ENCODE data around the gene SLC2A10. TPM values are rescaled to one million over a fixed set of nuclear protein-coding genes. Genes with fewer than 3 reads are reported as not detected.

SLC2A10 gene
- total and polyA plus RNA-seq, 10 of the 15 experiments (the other 5 are each of a cell fraction or from before 2014, with no cell fraction given), result not detected

DNA sequence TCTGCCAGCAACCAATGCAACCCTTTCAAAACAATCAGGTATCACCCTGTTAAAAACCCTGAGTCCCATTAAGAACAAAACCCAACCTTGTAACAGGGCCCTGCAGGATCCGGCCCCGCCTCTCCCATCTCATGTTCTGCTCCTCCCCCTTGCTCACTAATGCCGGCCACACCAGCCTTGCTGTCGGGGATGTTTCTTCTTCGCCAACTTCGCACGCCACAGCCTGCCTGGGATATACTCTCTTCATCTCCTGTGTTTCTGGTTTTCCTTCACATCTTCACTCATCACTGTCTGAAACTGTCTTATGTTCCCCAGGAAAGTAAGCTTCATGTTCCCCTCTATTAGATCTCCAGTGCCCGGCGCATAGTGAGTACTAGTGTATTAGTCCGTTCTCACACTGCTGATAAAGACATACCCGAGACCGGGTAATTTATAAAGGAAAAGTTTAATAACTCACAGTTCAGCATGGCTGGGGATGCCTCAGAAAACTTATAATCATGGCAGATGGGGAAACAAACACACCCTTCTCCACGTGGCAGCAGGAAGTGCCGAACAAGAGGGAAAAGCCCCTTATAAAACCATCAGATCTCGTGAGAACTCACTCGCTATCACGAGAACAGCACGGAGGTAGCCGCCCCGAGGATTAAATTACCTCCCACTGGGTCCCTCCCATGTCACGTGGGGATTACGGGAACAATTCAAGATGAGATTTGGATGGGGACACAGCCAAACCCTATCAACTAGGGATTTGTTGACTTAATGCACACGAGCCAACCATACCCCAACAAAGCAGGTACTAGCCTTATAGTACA lies 25.3 kb upstream of the SLC2A10 start:
- Histone ChIP-seq H3K4me1 (ENCODE audit: control insufficient read depth, insufficient read depth, low read length) (peaks cover 13% of the 10 kb centered on the region), H3K9me3 (replicated peaks; ENCODE audit: control insufficient read depth, insufficient read depth, low read length) (no peaks in the 10 kb centered on the region), H3K36me3 (ENCODE audit: control insufficient read depth in 2 of 2, insufficient read depth in 2 of 2, low read length in 1 of 2) (peaks cover 0 to 11% of the 10 kb centered on the region in 2 experiments; a peak in 1 of 4 replicates), H4K20me1 (ENCODE audit: control insufficient read depth, insufficient read depth) (peaks cover 6% of the 10 kb centered on the region; the same call in 1 of the 2 replicates), H3K4me3 (no peak overlapping the region), H3K27ac (ENCODE audit: control insufficient read depth, insufficient read depth) (no peak overlapping the region), H3K27me3 (replicated peaks in 1 of 2; ENCODE audit: control insufficient read depth in 2 of 2, insufficient read depth in 2 of 2, low read length in 1 of 2) (no peaks in the 10 kb centered on the region), H3K4me2 (ENCODE audit: control insufficient read depth, insufficient read depth) (no peak overlapping the region), H2AFZ (ENCODE audit: control insufficient read depth, low read depth, low read length) (no peak overlapping the region), H3K79me2 (ENCODE audit: control insufficient read depth, insufficient read depth, low read length) (peaks cover 35% of the 10 kb centered on the region), H3K9ac (ENCODE audit: control insufficient read depth, insufficient read depth, low read length) (no peak overlapping the region)
- POLR2A ChIA-PET, result no interaction called here
- 90% methylated on average over 23 of the region's 23 CpGs for WGBS (ENCODE audit: insufficient coverage, insufficient replicate concordance, low lambda C conversion rate, missing lambda C conversion rate)
- no TSS peak for BruUV-seq (replicated peaks)
- DNase-seq (ENCODE audit: low read depth, low spot score) (no peak), FAIRE-seq (no peak), ATAC-seq (no peak)
- TF ChIP-seq CREM (IDR thresholded peaks at IDR 0.05; ENCODE audit: low read depth), result no peak
- TF ChIP-seq RAD51 (IDR thresholded peaks at IDR 0.05), result no peak
- no peak for TF ChIP-seq KAT2A (conservative IDR thresholded peaks at IDR 0.05; ENCODE audit: control insufficient read depth, low read depth, low read length)
- no peak for TF ChIP-seq SREBF1 (IDR thresholded peaks at IDR 0.05; ENCODE audit: low read length)
- no peak for TF ChIP-seq NFYB (IDR thresholded peaks at IDR 0.05; ENCODE audit: insufficient read depth, low read depth, low read length)
- no peak for TF ChIP-seq KLF5 (IDR thresholded peaks at IDR 0.05; ENCODE audit: partially characterized antibody)
- TF ChIP-seq NFXL1 (IDR thresholded peaks at IDR 0.05; ENCODE audit: borderline replicate concordance), result no peak
- TF ChIP-seq EZH2 (IDR thresholded peaks at IDR 0.05; ENCODE audit: borderline replicate concordance, control insufficient read depth, low read depth, low read length), result no peak
- TF ChIP-seq WRNIP1 (IDR thresholded peaks at IDR 0.05; ENCODE audit: borderline replicate concordance, low read depth, low read length), result no peak
- no peak for TF ChIP-seq RFX5 (IDR thresholded peaks at IDR 0.05; ENCODE audit: low read depth, low read length)
- TF ChIP-seq IRF5 (IDR thresholded peaks at IDR 0.05; ENCODE audit: borderline replicate concordance), result no peak
- no peak for TF ChIP-seq BCL11A (IDR thresholded peaks at IDR 0.05; ENCODE audit: low read depth, low read length)
- TF ChIP-seq ZNF217 (IDR thresholded peaks at IDR 0.05), result no peak
- no peak for TF ChIP-seq CHD4 (IDR thresholded peaks at IDR 0.05)
- RAD21 ChIA-PET (ENCODE audit: unreplicated experiment), result interaction anchor here (1.7 to 2.4 kb wide), 2 partner anchors 131 to 162 kb away, joined by 4 to 9 read pairs; no protein-coding TSS in a partner anchor
- CTCF ChIA-PET, result interaction anchor here (1.4 to 11.6 kb wide), 5 partner anchors 10 to 163 kb away, joined by 3 to 114 read pairs (median 10); no protein-coding TSS in a partner anchor
- SMC1A ChIA-PET (ENCODE audit: uncharacterized antibody, unreplicated experiment), result interaction anchor here (2.3 kb wide), 1 partner anchor 102 kb away, joined by 7 read pairs; no protein-coding TSS in a partner anchor
- in situ Hi-C loops (cut with MboI), result loop anchor here (5.0 to 10.0 kb wide), 2 partner anchors 129 to 162 kb away; partner anchors contain the start of gene OCSTAMP
- intact Hi-C loops (cut with micrococcal nuclease; ENCODE audit: unreplicated experiment), result loop anchor here (5.0 kb wide), 1 partner anchor 142 kb away; no protein-coding TSS in a partner anchor

All from GM12878 (cell line).